Mucosa of descending colon (tissue), 3 donors: ENCODE data around the gene ELAVL2. TPM values are rescaled to one million over a fixed set of nuclear protein-coding genes. Genes with fewer than 3 reads are reported as not detected.

Experiments used
- ATAC-seq: fragments of 200-7000 bp; cut with Tn5 transposase; one replicate; pipeline ENCODE4 v1.9.1; 2020; ENCODE audit warnings: mild to moderate bottlenecking, moderate library complexity
- DNase-seq, 3 donors: peaks; one replicate each; pipeline ENCODE4 v3.0.0-alpha.2; 2020
- H3K36me3 ChIP-seq: fragments of 200-600 bp; one replicate; pipeline ENCODE4 v1.8.0; 2021; ENCODE audit warnings: low read depth, mild to moderate bottlenecking
- H3K4me1 ChIP-seq: fragments of 200-600 bp; one replicate; pipeline ENCODE4 v1.8.0; 2021; ENCODE audit warnings: low read depth, mild to moderate bottlenecking
- H3K4me3 ChIP-seq: fragments of 200-600 bp; one replicate; pipeline ENCODE4 v1.8.0; 2021; ENCODE audit warnings: mild to moderate bottlenecking
- H3K9me3 ChIP-seq: fragments of 200-600 bp; one replicate; pipeline ENCODE4 v1.8.0; 2021; ENCODE audit warnings: mild to moderate bottlenecking
- intact Hi-C, 2 donors: fragments of 100-400 bp; cut with DNase I in 1 of 2; cut with micrococcal nuclease in 1 of 2; formaldehyde crosslinking; loops; one replicate each; pipeline versions ENCODE4 v1.11.0 to v1.11.1; 2022; cut with DNase I, micrococcal nuclease
- total RNA-seq, 3 donors: library from RNA; stranded (reverse); fragmentation: NEBNext Ultra II Directional in 2 of 3; extraction: Animal tissue kit (Norgen Biotek cat#: 25700) in 2 of 3; gene quantifications; one replicate each; pipeline versions ENCODE4 v1.2.1 to v1.2.4, GENCODE V29; 2021 to 2023
- TF ChIP-seq, protein P1 (sequence below): fragments of 200-600 bp; IDR thresholded peaks from one replicate; pipeline ENCODE4 v1.8.0; 2022; ENCODE audit warnings: antibody characterized with exemption, mild to moderate bottlenecking
- donor health status: DM: no; HTN: no; CAD: no; lungs with moderate emphysema.
- donor health status: DM: no; HTN: no; CAD: no.
- donor health status: DM: no; HTN: yes; CAD: no.

The ELAVL2 gene
- total RNA-seq, 3 donors from 2014 or later, result 0.35 to 1.2 (median 0.76) TPM

DNA sequence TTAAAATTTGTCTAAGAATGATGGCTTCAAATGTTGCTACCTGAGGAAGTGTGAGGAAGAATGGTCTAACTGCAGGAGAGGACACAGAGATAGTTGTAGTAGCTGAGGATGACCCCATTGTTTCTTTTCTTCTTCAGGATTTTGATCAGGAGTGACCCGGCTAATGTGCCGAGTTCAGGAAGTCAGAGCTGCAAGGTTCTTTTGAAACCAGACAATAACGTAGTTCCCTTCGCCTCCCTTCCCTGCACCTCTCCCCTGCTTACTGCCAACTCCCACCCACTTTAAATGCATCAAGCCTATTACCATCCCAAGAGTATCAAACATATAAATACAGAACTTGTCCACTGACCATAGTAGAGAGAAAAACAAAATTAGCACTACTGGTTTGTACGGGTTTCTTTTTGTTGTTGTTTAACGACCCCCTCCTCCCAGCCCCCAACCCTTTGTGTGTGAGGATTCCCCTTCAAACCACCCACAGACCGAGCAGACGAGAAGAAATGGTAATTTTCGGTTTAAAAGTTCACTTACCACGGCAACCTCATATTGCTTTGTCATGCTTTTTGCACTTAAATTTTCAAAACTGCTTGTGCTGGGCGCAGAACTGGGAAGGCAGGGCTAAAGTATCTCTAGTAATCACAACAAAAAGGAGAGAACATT, 23.5 kb upstream of the ELAVL2 start:
- intact Hi-C loops, result no loop called here
- Histone ChIP-seq H3K4me3 (no peak overlapping the region), H3K4me1 (no peaks in the 10 kb centered on the region), H3K36me3 (no peaks in the 10 kb centered on the region), H3K9me3 (no peaks in the 10 kb centered on the region)
- ATAC-seq (no peak), DNase-seq (no peak)
- TF ChIP-seq, protein P1, sequence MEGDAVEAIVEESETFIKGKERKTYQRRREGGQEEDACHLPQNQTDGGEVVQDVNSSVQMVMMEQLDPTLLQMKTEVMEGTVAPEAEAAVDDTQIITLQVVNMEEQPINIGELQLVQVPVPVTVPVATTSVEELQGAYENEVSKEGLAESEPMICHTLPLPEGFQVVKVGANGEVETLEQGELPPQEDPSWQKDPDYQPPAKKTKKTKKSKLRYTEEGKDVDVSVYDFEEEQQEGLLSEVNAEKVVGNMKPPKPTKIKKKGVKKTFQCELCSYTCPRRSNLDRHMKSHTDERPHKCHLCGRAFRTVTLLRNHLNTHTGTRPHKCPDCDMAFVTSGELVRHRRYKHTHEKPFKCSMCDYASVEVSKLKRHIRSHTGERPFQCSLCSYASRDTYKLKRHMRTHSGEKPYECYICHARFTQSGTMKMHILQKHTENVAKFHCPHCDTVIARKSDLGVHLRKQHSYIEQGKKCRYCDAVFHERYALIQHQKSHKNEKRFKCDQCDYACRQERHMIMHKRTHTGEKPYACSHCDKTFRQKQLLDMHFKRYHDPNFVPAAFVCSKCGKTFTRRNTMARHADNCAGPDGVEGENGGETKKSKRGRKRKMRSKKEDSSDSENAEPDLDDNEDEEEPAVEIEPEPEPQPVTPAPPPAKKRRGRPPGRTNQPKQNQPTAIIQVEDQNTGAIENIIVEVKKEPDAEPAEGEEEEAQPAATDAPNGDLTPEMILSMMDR, result no peak

DNA sequence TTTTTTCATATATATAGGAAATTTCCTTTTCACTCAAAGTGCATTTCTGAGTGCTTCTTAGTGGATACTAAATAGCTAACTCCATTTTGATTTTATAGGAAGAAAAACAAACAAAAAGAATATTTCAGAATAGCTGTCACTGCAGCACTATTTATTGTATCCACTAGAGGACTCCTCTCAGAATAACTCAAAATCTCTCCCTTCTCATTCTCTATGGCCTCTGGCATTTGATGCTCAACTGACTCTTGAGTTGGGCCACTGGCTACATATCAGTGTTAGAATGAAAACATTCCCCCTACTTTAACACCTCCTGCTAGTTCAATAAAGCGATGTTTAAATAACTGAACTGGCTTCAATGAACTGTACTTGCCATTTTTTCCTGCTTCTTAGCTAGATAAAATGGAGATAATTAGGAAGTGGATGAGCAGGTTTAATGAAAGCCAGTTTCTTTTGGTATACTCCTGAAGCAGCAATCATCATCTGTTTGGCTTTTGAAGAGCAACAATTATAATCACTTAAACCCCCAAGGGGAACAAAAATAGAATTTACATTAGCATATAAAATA, 16.6 kb upstream of the ELAVL2 start:
- TF ChIP-seq, protein P1, result no peak
- no peak overlapping the region for H3K4me3 ChIP-seq
- no peaks in the 10 kb centered on the region for H3K4me1 ChIP-seq
- intact Hi-C loops, result no loop called here
- ATAC-seq (no peak), DNase-seq (no peak)
- no peaks in the 10 kb centered on the region for H3K36me3 ChIP-seq
- H3K9me3 ChIP-seq, result no peaks in the 10 kb centered on the region

DNA sequence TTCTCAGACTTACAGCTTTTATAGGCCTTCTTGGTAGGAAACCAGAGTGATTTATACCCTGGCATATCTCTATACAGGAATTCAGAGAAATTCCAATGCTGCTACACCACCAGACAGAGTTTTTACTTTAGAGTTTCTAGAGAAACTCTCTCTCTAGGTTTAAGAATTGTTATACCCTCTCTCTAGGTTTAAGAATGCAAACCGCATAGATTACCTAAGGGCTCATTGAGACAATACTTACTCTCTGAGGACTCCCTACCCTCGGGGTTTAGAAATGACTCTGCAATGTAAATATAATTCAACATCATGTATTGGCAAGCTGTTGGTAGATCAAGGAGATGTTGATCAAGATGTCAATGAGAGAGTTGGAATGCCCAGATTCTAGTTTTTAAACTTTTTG, 15.3 kb upstream of the ELAVL2 start:
- H3K36me3 ChIP-seq, result no peaks in the 10 kb centered on the region
- intact Hi-C loops, result no loop called here
- TF ChIP-seq, protein P1, result no peak
- H3K4me3 ChIP-seq, result no peak overlapping the region
- H3K9me3 ChIP-seq, result no peaks in the 10 kb centered on the region
- ATAC-seq, result no peak
- H3K4me1 ChIP-seq, result no peaks in the 10 kb centered on the region
- no peak for DNase-seq

DNA sequence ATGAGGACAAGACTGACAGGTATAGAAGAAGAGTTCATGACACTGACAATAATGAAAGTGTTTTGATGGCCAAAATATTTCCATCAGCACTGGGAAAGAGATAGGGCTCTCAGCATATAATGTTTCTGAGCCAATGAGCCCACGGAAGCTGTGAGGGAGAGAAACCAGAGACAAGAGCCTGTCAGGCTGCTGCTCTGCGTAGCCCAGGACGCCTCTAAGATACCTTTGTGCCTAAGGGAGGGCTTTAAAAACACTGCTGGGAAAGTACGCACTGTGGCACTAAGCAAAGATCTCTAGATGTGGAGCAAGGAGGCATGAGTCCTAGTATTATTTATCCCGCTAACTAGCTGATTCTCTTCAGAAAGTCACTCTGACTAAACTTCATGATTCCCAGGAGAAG, 11.0 kb upstream of the ELAVL2 start:
- TF ChIP-seq, protein P1, result no peak
- no peak for ATAC-seq
- intact Hi-C loops, result no loop called here

DNA sequence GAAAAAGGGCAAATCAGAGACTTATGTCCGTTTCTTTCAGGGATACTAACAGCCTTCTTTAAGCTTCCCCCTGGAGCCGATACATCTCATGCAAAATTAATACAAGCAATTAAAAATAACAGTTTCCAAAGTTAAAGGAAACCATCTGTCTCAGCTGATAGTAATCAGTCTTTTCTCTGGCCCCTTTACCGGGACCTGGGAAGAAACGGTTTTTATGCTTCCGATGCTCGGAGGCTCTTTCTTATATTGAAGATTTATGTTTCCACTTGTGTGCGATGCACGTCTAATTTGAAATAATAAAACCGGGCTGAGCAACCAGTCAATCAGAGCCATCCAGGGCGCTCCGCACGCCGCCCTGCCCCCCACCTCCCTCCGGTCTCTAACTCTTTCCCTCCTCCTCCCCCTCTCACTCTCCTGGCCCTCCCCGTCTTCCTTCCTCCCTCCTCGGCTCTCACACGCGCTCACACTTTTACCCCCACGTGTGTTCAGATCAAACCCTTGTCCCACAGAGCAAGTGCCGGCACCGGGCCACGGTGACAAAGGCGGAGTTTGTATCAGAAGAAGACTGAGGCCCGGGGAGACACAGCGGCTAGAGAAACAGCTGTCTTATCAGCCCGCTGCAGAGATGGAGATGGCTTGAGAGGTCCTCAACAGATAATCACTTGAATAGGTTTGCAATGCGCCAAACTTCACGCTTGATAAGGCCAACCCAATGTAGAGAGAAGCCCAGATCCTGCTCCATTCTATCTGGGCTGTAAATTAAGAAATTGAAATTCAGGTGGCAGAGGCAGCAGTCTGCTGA, 5.1 kb upstream of the ELAVL2 start:
- H3K4me1 ChIP-seq, result no peaks in the 10 kb centered on the region
- DNase-seq (no peak), ATAC-seq (no peak)
- intact Hi-C loops, result no loop called here
- no peaks in the 10 kb centered on the region for H3K9me3 ChIP-seq
- H3K36me3 ChIP-seq, result no peaks in the 10 kb centered on the region
- no peak overlapping the region for H3K4me3 ChIP-seq
- TF ChIP-seq, protein P1, result no peak

More for the DNA sequence above, 11.0 kb upstream of the ELAVL2 start:
- no peak for DNase-seq
- Histone ChIP-seq H3K36me3 (no peaks in the 10 kb centered on the region), H3K4me1 (no peaks in the 10 kb centered on the region), H3K4me3 (no peak overlapping the region), H3K9me3 (no peaks in the 10 kb centered on the region)
